Mucosa of gallbladder (tissue), 1 donor: ENCODE measurements around the gene NPPB. TPM values are rescaled to one million over a fixed set of nuclear protein-coding genes. Genes with fewer than 3 reads are reported as not detected.

Experiments used
- DNase-seq: peaks from one replicate; pipeline ENCODE4 v3.0.0-alpha.2; 2020; ENCODE audit warnings: low spot score
- total RNA-seq: library from RNA; stranded (reverse); gene quantifications from one replicate; pipeline ENCODE4 v1.2.1, GENCODE V29; 2021
- donor health status: DM: no; HTN: no; CAD: no.

NPPB gene
- total RNA-seq, 1 donor from 2014 or later = not detected

GRCh38 chr1:11833900-11834299 lies 24.8 kb downstream of the NPPB start:
- no peak for DNase-seq

- no peak for DNase-seq
These were observed 25.2 kb downstream of the NPPB start for GRCh38 chr1:11833497-11833896.

- DNase-seq = no peak
These were observed 26.6 kb downstream of the NPPB start for GRCh38 chr1:11831945-11832725.

- no peak for DNase-seq
These were observed 30.2 kb downstream of the NPPB start for GRCh38 chr1:11828511-11828910.

GRCh38 chr1:11826946-11827345 lies 31.8 kb downstream of the NPPB start:
- DNase-seq = no peak

- DNase-seq = no peak
These were observed 33.6 kb downstream of the NPPB start for GRCh38 chr1:11825131-11825530.

- DNase-seq = no peak
These were observed 35.2 kb downstream of the NPPB start for GRCh38 chr1:11823366-11824137.

- DNase-seq = no peak
These were observed 36.7 kb downstream of the NPPB start for GRCh38 chr1:11822091-11822490.

- no peak for DNase-seq
These were observed 41.6 kb downstream of the NPPB start for GRCh38 chr1:11817192-11817591.

- DNase-seq = no peak
These were observed 45.7 kb downstream of the NPPB start for GRCh38 chr1:11813021-11813420.

Other genes starting within 250 kb of the NPPB start
- 22.0 TPM for gene FBXO2, start 204.5 kb downstream of the NPPB start, total RNA-seq
- 43.6 TPM for gene FBXO44, start 204.1 kb downstream of the NPPB start, total RNA-seq
- 13.8 TPM for gene FBXO6, start 194.7 kb downstream of the NPPB start, total RNA-seq
- 22.0 TPM for gene MAD2L2, start 177.8 kb downstream of the NPPB start, total RNA-seq
- 0.12 TPM for gene DRAXIN, start 167.2 kb downstream of the NPPB start, total RNA-seq
- 38.7 TPM for gene AGTRAP, start 122.8 kb downstream of the NPPB start, total RNA-seq
- gene C1orf167, start 96.8 kb downstream of the NPPB start, total RNA-seq = 0.29 TPM
- 47.2 TPM for gene MTHFR, start 53.0 kb downstream of the NPPB start, total RNA-seq
- gene CLCN6, start 52.8 kb downstream of the NPPB start, total RNA-seq = 27.1 TPM
- not detected for gene NPPA, start 11.2 kb downstream of the NPPB start, total RNA-seq
- gene KIAA2013, start 67.5 kb upstream of the NPPB start, total RNA-seq = 68.1 TPM
- gene PLOD1, start 75.8 kb upstream of the NPPB start, total RNA-seq = 100 TPM
- 71.1 TPM for gene MFN2, start 121.5 kb upstream of the NPPB start, total RNA-seq
- 20.9 TPM for gene MIIP, start 160.6 kb upstream of the NPPB start, total RNA-seq
- gene TNFRSF8, start 204.4 kb upstream of the NPPB start, total RNA-seq = 2.3 TPM